Central memory CD8-positive, alpha-beta T cell (primary cell): Measurements from ENCODE around the gene CDX1.

ENCODE experiments used
- ATAC-seq: fragments of 150-1000 bp; cut with Tn5 transposase; replicated peaks from 2 replicates; pipeline ENCODE4 v1.10.0; 2022; ENCODE audit warnings: mild to moderate bottlenecking, moderate FRiP score, moderate number of reproducible peaks; ENCODE audit not compliant: poor library complexity, severe bottlenecking; ENCODE audit errors: extremely low read depth
- DNase-seq, 2 donors: peaks; one replicate each; pipeline ENCODE4 v3.0.0; 2021; ENCODE audit warnings: low spot score in 2 of 2
- H3K27ac Mint-ChIP-seq: one replicate; pipeline ENCODE4 v1.8.0; 2022; ENCODE audit warnings: low read depth, mild to moderate bottlenecking, moderate library complexity, mixed read lengths
- H3K27me3 Mint-ChIP-seq: one replicate; pipeline ENCODE4 v1.8.0; 2022; ENCODE audit warnings: mixed read lengths
- H3K36me3 Mint-ChIP-seq: one replicate; pipeline ENCODE4 v1.8.0; 2022; ENCODE audit warnings: mild to moderate bottlenecking, moderate library complexity, mixed read lengths; ENCODE audit not compliant: insufficient read depth
- H3K4me1 Mint-ChIP-seq: one replicate; pipeline ENCODE4 v1.8.0; 2022; ENCODE audit warnings: mixed read lengths
- H3K4me3 Mint-ChIP-seq: one replicate; pipeline ENCODE4 v1.8.0; 2022; ENCODE audit warnings: mild to moderate bottlenecking, moderate library complexity, mixed read lengths
- H3K9me3 Mint-ChIP-seq: one replicate; pipeline ENCODE4 v1.8.0; 2022; ENCODE audit warnings: mixed read lengths

CDX1 gene

DNA sequence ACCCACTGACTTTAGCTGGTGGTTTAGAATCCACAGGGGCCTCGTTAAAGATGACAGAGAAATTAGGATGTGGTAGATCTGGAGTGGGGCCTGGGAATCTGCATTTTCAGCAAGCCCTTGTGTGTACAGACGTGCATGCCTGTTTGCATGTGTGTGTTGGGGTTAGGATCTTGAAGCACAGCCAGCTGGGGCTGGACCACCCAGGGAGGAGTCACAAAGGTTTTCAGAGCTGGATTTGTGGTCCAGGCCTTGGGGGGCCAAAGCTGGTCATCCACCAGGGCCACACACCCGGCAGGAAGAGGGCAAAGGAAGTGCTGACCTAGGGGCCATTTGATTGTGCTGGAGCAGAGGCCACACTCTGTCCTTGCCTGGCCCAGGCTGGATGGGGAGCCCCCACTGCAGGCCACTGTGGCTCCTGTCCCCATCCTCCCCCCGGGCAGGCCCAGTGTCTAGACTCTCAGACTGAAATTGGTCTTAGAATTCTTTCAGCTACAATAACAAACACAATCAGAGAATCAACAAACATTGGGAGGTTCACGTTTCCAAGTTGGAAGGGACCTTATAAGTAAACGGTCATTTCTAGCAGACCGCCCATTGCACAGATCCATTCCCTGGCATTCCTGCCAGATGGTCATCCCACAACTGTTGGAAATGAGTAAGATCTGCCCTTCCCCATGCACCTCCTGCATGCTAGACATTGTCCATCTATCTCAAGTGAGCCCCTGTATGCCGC, 10.3 kb downstream of the CDX1 start:
- H3K9me3 Mint-ChIP-seq: no peaks in the 10 kb centered on the region
- H3K4me3 Mint-ChIP-seq: no peak overlapping the region
- H3K36me3 Mint-ChIP-seq: no peaks in the 10 kb centered on the region
- peaks cover 46% of the 10 kb centered on the region for H3K27me3 Mint-ChIP-seq
- no peak overlapping the region for H3K27ac Mint-ChIP-seq
- no peaks in the 10 kb centered on the region for H3K4me1 Mint-ChIP-seq
- ATAC-seq (no peak), DNase-seq (no peak)

DNA sequence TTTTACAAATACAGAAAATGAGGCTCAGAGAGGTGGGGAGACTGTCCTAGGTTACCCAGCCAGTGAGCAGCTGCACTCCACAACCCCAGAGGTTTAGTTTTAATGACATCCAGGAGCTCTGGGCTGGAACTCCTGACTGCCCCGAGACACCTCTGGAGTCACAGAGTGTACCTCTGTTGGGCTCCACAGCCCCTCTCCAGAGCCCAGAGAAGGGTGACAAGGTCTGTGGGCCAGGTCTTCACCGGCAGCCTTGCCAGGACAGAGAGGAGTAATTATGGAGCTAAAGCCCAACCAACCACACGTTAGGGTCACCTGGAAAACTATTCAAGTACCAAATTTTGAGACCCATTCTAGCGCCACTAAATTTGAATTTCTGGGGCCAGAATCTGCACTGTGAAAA, 11.1 kb downstream of the CDX1 start:
- no peak overlapping the region for H3K4me3 Mint-ChIP-seq
- DNase-seq: no peak
- no peaks in the 10 kb centered on the region for H3K9me3 Mint-ChIP-seq
- H3K36me3 Mint-ChIP-seq: no peaks in the 10 kb centered on the region
- no peak for ATAC-seq
- peaks cover 46% of the 10 kb centered on the region for H3K27me3 Mint-ChIP-seq
- H3K4me1 Mint-ChIP-seq: no peaks in the 10 kb centered on the region
- no peak overlapping the region for H3K27ac Mint-ChIP-seq

DNA sequence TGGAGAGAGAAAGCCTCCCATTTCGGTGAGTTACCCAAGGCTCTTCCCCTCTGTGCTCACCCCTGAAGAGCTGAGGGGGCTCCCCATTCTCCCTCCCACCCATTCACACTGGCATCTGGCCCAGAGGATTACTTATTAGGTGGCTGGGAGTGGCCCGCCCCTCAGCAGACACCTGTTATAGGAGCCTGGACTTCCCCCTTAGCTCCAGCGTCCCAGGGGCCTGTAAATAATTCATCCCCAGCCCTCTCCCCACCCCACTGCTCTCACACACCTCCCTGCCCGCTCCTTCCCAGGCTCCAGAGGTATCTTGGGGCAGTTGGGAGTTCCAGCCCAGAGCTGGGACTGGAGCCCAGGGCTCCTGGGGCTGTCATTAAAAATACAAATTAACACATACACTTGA, 11.7 kb downstream of the CDX1 start:
- Mint-ChIP-seq H3K27me3 (peaks cover 44% of the 10 kb centered on the region), H3K4me1 (no peaks in the 10 kb centered on the region), H3K36me3 (peaks cover under 1% of the 10 kb centered on the region), H3K9me3 (no peaks in the 10 kb centered on the region), H3K4me3 (no peak overlapping the region), H3K27ac (no peak overlapping the region)
- DNase-seq (no peak), ATAC-seq (no peak)

DNA sequence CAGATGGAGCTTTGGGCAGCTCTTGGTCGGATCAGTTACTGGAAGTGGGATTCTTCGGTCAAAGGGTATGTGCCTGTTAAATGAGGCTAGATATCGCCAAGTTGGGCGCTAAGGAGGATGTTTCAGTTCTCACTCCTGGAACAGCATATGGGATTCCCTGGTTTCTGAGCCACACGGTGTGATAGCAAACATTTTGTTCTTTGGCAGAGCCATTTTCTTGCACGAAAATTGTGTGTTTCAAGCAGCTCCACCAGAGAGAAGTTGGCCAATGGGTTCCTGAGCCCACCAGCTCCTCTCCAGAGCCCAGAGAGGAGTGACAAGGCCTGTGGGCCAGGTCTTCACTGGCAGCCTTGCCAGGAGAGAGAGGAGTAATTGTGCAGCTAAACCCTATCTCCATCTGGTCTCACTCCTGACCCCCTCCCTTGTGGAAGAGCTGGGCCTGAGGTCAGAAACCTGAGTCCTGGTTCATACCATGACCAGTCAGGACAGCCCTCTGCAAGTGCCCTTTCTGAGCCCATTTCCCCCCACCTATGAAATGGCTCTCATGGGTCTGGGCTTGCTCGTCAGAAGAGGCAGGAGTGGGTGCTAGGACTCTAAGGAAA, 12.5 kb downstream of the CDX1 start:
- Mint-ChIP-seq H3K4me3 (no peak overlapping the region), H3K9me3 (no peaks in the 10 kb centered on the region), H3K27me3 (peaks cover 43% of the 10 kb centered on the region), H3K27ac (no peak overlapping the region), H3K36me3 (peaks cover 2% of the 10 kb centered on the region), H3K4me1 (no peaks in the 10 kb centered on the region)
- DNase-seq (no peak), ATAC-seq (no peak)

DNA sequence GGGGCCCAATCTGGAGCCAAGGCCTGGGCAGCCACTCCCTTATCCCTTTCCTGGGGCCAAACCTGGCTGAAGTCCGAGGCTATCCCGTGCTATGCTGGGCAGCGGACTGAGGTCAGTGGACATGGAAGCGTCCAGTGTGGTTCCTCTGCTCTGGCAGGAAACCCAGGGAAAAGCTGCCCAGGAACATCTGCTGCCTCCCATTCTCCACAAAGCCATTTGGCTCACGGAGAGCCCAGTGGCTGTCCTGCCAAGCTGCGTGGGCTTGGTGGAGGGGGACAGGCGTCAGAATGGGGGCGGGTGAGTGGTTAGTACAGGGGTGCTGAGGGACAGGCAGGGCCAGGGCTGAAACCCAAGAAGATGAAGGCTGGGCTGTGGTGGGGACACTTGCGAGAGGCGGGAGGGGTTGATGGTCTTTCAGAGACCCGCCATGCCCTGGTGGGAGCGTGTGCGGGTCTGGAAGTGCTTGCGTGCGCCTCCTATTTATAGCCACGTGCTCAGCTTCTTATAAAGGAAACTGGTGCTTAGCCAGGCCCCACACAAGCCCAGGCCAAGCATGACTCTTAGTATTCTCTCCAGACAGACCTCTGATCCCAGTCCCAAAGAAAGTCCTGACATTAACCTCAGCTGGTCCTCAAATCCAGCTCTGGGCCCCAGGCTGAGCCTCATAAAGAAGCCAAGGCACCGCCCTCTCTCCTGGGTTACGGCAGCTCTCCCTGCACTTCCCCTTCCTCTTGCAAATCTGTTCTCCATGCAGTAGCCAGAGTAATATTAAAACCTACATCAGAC, 13.9 kb downstream of the CDX1 start:
- no peak for ATAC-seq

DNA sequence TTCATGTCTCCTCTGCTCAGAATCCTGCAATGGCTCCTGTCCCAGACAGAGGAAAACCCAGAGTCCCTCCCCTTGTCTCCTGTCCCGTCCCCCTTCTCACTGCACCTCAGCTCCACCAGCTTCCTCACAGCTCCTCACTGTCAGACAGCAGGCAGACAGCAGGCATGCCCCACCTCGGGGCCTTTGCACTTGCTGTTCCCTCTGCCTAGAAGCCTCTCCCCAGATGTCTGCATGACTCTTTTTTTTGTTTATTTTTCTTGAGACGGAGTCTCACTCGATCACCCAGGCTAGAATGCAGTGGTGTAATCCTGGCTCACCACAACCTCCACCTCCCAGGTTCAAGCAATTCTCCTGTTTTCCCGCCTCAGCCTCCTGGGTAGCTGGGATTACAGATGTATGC, 14.4 kb downstream of the CDX1 start:
- Mint-ChIP-seq H3K4me1 (no peaks in the 10 kb centered on the region), H3K9me3 (no peaks in the 10 kb centered on the region), H3K36me3 (peaks cover 2% of the 10 kb centered on the region), H3K4me3 (no peak overlapping the region), H3K27me3 (peaks cover 32% of the 10 kb centered on the region), H3K27ac (no peak overlapping the region)
- DNase-seq: no peak
- no peak for ATAC-seq

More for the DNA sequence above, 13.9 kb downstream of the CDX1 start:
- H3K4me1 Mint-ChIP-seq: no peaks in the 10 kb centered on the region
- H3K27ac Mint-ChIP-seq: no peak overlapping the region
- H3K36me3 Mint-ChIP-seq: peaks cover 2% of the 10 kb centered on the region
- DNase-seq: no peak
- H3K4me3 Mint-ChIP-seq: no peak overlapping the region
- H3K27me3 Mint-ChIP-seq: peaks cover 38% of the 10 kb centered on the region
- H3K9me3 Mint-ChIP-seq: no peaks in the 10 kb centered on the region

DNA sequence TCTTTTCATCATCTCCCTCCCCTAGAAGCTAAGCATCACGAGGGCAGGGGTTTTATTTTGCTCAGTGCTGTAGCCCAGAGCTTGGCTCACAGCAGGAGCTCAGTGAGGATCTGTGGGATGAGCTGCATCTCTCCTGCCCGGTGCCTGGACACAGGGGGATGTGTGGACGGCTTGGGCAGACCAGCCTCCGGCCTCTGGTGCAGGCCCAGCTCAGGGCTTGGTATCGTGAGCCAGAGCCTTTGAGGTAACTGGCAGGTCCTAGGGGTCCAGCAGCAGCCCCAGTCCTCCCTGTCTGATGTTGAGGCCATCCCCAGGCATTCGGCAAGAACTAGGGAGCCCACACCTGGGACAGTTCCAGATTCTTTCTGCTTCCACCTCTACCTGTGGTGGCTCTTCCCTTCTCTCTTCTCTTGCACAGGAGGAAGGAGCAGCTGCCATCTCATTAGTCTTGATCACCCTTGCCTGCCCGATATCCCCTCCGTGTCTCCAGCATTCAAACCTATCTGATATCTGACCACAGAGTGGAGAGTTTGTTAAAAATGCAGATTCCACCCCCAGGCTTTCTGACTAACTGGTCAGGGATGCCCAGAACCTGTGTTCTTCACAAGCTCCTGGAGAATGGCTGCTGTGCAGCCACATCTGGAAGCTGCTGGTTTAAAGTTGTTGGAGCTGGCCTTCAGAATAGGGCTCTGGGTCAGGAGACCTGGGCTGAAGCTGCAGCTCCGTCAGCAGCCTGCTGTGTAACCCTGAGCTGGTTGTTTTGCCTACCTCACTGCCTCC, 15.4 kb downstream of the CDX1 start:
- peaks cover 2% of the 10 kb centered on the region for H3K36me3 Mint-ChIP-seq
- DNase-seq (no peak), ATAC-seq (no peak)
- H3K9me3 Mint-ChIP-seq: no peaks in the 10 kb centered on the region
- H3K4me1 Mint-ChIP-seq: no peaks in the 10 kb centered on the region
- H3K27me3 Mint-ChIP-seq: peaks cover 23% of the 10 kb centered on the region
- H3K27ac Mint-ChIP-seq: no peak overlapping the region
- H3K4me3 Mint-ChIP-seq: no peak overlapping the region

DNA sequence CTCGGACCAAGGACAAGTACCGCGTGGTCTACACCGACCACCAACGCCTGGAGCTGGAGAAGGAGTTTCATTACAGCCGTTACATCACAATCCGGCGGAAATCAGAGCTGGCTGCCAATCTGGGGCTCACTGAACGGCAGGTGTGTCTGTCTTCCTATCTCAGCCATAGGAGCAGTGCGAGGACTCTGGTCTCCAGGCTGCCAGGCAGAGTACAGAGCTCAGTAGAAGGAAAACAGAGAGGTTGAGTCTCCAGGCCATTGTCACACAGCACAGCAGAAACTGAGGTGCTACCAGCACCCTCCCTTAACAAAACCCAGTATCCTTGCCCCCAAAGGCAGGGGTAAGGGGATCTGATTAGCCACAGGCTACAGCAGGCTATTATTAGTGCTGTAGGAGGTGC, 16.2 kb downstream of the CDX1 start:
- DNase-seq: no peak
- H3K4me1 Mint-ChIP-seq: no peaks in the 10 kb centered on the region
- no peak for ATAC-seq
- H3K4me3 Mint-ChIP-seq: no peak overlapping the region
- H3K27ac Mint-ChIP-seq: no peak overlapping the region
- H3K9me3 Mint-ChIP-seq: no peaks in the 10 kb centered on the region
- H3K27me3 Mint-ChIP-seq: peaks cover 22% of the 10 kb centered on the region
- H3K36me3 Mint-ChIP-seq: peaks cover 2% of the 10 kb centered on the region

DNA sequence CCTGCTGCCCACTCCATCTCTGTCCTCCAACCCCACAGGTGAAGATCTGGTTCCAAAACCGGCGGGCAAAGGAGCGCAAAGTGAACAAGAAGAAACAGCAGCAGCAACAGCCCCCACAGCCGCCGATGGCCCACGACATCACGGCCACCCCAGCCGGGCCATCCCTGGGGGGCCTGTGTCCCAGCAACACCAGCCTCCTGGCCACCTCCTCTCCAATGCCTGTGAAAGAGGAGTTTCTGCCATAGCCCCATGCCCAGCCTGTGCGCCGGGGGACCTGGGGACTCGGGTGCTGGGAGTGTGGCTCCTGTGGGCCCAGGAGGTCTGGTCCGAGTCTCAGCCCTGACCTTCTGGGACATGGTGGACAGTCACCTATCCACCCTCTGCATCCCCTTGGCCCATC, 16.9 kb downstream of the CDX1 start:
- H3K9me3 Mint-ChIP-seq: no peaks in the 10 kb centered on the region
- no peak overlapping the region for H3K4me3 Mint-ChIP-seq
- no peak for DNase-seq
- no peaks in the 10 kb centered on the region for H3K4me1 Mint-ChIP-seq
- peaks cover 22% of the 10 kb centered on the region for H3K27me3 Mint-ChIP-seq
- H3K27ac Mint-ChIP-seq: no peak overlapping the region
- no peak for ATAC-seq
- peaks cover 2% of the 10 kb centered on the region for H3K36me3 Mint-ChIP-seq

DNA sequence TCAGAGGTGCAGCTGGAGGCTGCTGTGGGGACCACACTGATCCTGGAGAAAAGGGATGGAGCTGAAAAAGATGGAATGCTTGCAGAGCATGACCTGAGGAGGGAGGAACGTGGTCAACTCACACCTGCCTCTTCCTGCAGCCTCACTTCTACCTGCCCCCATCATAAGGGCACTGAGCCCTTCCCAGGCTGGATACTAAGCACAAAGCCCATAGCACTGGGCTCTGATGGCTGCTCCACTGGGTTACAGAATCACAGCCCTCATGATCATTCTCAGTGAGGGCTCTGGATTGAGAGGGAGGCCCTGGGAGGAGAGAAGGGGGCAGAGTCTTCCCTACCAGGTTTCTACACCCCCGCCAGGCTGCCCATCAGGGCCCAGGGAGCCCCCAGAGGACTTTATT, 17.4 kb downstream of the CDX1 start:
- DNase-seq (no peak), ATAC-seq (no peak)
- no peak overlapping the region for H3K27ac Mint-ChIP-seq
- peaks cover 2% of the 10 kb centered on the region for H3K36me3 Mint-ChIP-seq
- H3K4me1 Mint-ChIP-seq: no peaks in the 10 kb centered on the region
- peaks cover 27% of the 10 kb centered on the region for H3K27me3 Mint-ChIP-seq
- no peak overlapping the region for H3K4me3 Mint-ChIP-seq
- H3K9me3 Mint-ChIP-seq: no peaks in the 10 kb centered on the region

DNA sequence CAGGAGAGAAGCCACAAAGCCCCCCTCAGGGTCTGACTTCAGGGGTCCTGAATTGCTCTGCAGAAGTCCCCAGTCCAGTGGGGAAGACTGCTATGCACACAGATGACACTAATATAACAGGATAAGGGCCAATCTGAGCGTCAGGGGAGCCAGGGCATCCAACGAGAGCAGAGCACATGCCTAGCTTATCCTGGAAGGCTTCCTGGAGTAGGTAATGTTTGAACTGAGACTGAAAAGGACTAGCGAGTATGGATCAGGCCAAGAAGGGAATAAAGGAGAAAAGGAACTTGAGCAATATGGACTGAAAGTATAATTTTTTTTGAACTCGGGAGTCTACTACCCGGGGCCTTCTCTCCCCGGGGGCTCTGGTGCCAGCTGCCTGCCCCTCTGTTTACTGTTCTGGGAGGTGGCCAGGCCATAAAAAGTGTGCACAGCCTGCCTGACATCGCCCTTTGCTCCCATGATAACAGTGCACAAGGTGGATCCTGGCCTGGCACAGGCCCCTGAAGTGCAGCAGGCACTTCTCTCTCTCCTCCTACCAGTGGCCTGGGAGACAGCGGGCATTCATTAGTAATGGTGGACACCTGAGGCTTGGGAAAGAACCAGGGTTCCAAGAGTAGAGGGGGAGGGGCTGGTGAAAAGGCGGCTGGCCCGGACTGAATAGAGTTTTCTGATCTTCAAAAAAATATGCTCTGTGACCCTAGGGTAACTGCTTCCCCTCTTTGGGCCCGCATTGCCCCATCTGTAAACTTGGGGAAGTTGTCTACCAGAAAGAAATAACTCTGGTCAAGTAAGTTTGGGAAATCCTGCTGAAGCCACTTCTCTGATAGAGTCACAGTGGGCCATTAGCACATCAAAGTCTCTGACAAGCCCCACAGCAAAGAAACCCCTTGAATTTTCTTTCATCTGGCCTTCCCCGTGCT, 18.7 kb downstream of the CDX1 start:
- H3K27me3 Mint-ChIP-seq: peaks cover 38% of the 10 kb centered on the region
- no peak overlapping the region for H3K27ac Mint-ChIP-seq
- H3K36me3 Mint-ChIP-seq: peaks cover 2% of the 10 kb centered on the region
- no peak overlapping the region for H3K4me3 Mint-ChIP-seq
- DNase-seq: no peak
- no peaks in the 10 kb centered on the region for H3K4me1 Mint-ChIP-seq
- H3K9me3 Mint-ChIP-seq: no peaks in the 10 kb centered on the region
- no peak for ATAC-seq

DNA sequence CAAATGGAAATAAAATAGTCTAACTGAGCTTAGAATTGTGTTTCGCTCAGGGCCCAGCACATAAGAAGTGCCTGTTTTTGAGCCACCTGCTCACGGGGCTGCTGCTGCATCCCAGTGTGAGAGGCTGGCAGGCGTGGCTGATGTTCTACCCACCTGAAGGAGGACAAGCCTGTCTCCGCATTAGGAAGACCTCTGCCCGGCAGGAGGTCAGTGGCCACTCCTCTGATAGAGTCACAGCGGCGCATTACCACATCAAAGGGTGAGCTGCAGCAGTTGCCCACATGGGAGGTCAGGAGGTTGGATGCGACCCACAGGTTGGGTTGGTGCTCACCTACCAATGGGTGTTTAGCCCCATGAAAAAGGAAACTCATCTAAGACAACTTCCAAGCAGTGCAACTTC, 19.6 kb downstream of the CDX1 start:
- Mint-ChIP-seq H3K27me3 (peaks cover 44% of the 10 kb centered on the region), H3K27ac (no peak overlapping the region), H3K4me3 (no peak overlapping the region), H3K9me3 (no peaks in the 10 kb centered on the region), H3K4me1 (no peaks in the 10 kb centered on the region), H3K36me3 (peaks cover 2% of the 10 kb centered on the region)
- DNase-seq (no peak), ATAC-seq (no peak)
